Large intestine (tissue), 3 donors: Measurements from ENCODE around the gene C1orf159. TPM values are rescaled to one million over a fixed set of nuclear protein-coding genes. Genes with fewer than 3 reads are reported as not detected.
"Not testable (repeated sequence)": the region's sequence is repeated elsewhere in the genome, so short reads cannot be mapped to it uniquely, and the experiment has no call there.

Experiments
- DNase-seq, 2 donors: peaks; one replicate each; pipeline versions ENCODE4 v3.0.0 to v3.0.0-alpha.2; 2013
- H3K27ac ChIP-seq: one replicate; pipeline ENCODE4 v1.5.1; 2013; ENCODE audit warnings: low read length
- H3K27me3 ChIP-seq: 2 replicates; pipeline ENCODE4 v1.6.1; 2013; ENCODE audit warnings: low read length; ENCODE audit not compliant: control insufficient read depth, insufficient read depth
- H3K36me3 ChIP-seq: 2 replicates; pipeline ENCODE4 v1.6.1; 2013; ENCODE audit warnings: low read length; ENCODE audit not compliant: control insufficient read depth, insufficient read depth
- H3K4me1 ChIP-seq: one replicate; pipeline ENCODE4 v1.6.1; 2013; ENCODE audit warnings: low read length; ENCODE audit not compliant: control insufficient read depth, insufficient read depth
- H3K4me3 ChIP-seq: one replicate; pipeline ENCODE4 v1.5.1; 2013; ENCODE audit warnings: low read length
- H3K9me3 ChIP-seq: one replicate; pipeline ENCODE4 v1.6.1; 2013; ENCODE audit warnings: mild to moderate bottlenecking, low read depth, low read length, moderate library complexity; ENCODE audit not compliant: control insufficient read depth
- WGBS: methylation state at CpG from one replicate; pipeline ENCODE4 v1.1.5; 2013; ENCODE audit warnings: low lambda C conversion rate; ENCODE audit not compliant: insufficient coverage; 5-methylcytosine and 5-hydroxymethylcytosine counted together
- polyA plus RNA-seq: library from polyadenylated mRNA; unstranded; fragments of 120-200 nt; gene quantifications from one replicate; pipeline ENCODE4 v1.2.1, GENCODE V29; 2013

The C1orf159 gene
- polyA plus RNA-seq, 1 donor = 9.4 TPM

DNA sequence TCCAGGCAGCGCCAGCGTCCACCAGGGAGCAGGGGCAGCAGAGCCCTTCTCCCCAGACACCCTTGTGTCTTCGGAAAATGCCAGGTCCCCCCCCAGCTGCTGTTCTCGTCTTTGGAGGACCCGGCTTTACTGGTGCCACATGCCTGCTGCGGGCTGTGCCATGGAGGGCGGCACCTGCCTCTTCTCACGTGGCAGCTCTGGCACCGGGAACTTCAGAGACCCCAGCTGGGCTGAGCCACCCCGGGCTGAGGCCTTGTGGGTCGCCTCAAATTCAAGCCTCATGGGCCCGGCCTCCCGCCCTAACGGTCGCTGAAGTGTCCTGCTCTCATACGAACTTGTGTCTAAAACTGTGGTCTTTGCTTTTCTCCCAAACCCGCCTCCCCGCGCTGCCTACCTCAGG is 27.0 kb upstream of the C1orf159 start:
- Histone ChIP-seq H3K36me3 (no peaks in the 10 kb centered on the region), H3K4me3 (no peak overlapping the region), H3K27ac (no peak overlapping the region), H3K4me1 (peaks cover 29% of the 10 kb centered on the region), H3K27me3 (peaks cover 4% of the 10 kb centered on the region), H3K9me3 (peaks cover 6% of the 10 kb centered on the region)
- WGBS = no CpG with 5 or more reads among the region's 19 CpGs
- DNase-seq = no peak

DNA sequence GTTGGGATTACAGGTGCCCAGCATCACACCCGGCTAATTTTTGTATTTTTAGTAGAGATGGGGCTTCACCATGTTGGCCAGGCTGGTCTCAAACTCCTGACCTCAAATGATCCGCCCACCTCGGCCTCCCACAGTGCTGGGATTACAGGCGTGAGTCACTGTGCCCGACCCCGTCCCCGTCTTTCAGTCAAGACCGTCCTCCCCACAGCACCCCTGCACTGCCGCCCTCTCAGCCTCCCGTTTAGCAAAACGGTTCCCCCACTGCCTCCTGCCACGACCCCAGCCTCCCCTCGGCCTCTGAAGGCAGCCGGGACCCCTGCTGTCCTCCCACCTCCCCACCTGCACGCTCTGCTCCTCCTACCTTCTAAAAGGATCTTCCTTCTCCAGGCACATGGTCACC is 26.5 kb upstream of the C1orf159 start:
- not testable (repeated sequence) for H3K27me3 ChIP-seq, H3K4me3 ChIP-seq, DNase-seq, H3K36me3 ChIP-seq, H3K9me3 ChIP-seq, H3K27ac ChIP-seq
- no CpG with 5 or more reads among the region's 15 CpGs for WGBS
- H3K4me1 ChIP-seq = peaks cover 34% of the 10 kb centered on the region

DNA sequence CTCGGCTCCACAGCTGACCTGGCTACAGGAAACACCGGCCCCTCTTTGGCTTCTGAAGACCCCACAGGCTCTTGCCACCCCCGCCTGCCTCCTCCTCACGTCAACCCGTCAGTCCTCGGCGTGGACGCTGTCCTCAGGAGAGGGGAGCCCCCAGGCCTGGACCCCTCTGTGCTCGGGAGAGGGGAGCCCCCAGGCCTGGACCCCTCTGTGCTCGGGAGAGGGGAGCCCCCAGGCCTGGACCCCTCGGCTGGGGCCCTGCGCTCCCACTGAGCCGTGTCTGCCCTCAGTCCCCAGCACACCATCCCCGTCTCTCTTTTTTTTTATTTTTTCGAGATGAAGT is 26.0 kb upstream of the C1orf159 start:
- peaks cover 6% of the 10 kb centered on the region for H3K9me3 ChIP-seq
- H3K4me3 ChIP-seq = no peak overlapping the region
- DNase-seq = no peak
- peaks cover 4% of the 10 kb centered on the region for H3K27me3 ChIP-seq
- no peak overlapping the region for H3K27ac ChIP-seq
- H3K36me3 ChIP-seq = no peaks in the 10 kb centered on the region
- peaks cover 35% of the 10 kb centered on the region for H3K4me1 ChIP-seq
- WGBS = no CpG with 5 or more reads among the region's 15 CpGs

DNA sequence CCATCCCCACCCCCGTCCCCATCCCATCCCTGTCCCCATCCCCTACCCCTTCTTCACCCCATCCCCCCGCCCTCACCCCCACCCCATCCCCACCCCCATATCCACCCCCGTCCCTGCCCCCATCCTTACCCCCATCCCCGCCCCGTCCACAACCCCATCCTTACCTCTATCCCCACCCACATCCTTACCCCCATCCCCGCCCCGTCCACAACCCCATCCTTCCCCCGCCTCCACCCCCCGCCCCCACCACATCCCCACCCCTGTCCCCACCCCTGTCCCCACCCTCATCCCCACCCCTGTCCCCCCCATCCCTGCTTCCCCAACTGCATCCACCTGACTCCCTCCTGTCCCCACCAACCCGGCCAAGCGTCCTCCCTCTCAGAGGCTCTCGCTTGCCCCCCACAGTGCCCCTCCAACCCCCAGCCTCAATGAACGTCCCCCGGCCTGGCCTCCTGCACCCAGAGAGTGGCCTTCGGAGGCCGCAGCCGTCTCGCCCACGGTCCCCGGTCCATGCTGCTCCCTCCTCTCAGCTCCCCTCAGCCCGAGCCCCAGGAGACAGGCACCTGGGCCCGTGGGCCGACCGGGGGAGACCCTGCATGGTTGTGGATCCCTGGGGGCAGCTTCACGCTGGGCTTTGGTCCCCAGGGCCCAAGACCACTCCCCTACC is 25.5 kb upstream of the C1orf159 start:
- DNase-seq = no peak
- no peaks in the 10 kb centered on the region for H3K36me3 ChIP-seq
- H3K4me3 ChIP-seq = no peak overlapping the region
- WGBS = no CpG with 5 or more reads among the region's 25 CpGs
- peaks cover 36% of the 10 kb centered on the region for H3K4me1 ChIP-seq
- H3K27me3 ChIP-seq = peaks cover 7% of the 10 kb centered on the region
- no peak overlapping the region for H3K27ac ChIP-seq
- peaks cover 6% of the 10 kb centered on the region for H3K9me3 ChIP-seq

DNA sequence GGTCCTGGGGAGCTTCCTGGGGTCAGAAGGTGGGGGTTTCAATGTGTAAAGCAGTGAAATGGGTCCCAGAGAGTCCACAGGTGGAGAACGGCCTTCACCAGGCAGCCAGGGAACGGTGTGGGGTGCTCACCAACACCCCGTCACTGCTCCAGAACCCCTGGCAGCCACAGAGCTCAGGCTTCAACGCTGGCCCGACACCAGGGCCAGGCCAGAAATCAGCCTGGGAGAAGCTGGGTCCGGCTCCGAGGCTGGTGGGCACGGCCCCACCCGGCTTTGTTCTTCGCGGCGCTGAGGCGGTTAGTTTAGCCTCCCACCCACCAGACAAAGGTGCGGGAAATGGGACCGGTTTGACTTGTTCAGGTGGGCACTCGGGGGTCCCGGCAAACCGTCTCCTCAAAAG is 24.8 kb upstream of the C1orf159 start:
- H3K27ac ChIP-seq = no peak overlapping the region
- no peaks in the 10 kb centered on the region for H3K36me3 ChIP-seq
- no peak overlapping the region for H3K4me3 ChIP-seq
- H3K9me3 ChIP-seq = peaks cover 6% of the 10 kb centered on the region
- WGBS = no CpG with 5 or more reads among the region's 18 CpGs
- peaks cover 43% of the 10 kb centered on the region for H3K4me1 ChIP-seq
- DNase-seq = no peak
- peaks cover 7% of the 10 kb centered on the region for H3K27me3 ChIP-seq

DNA sequence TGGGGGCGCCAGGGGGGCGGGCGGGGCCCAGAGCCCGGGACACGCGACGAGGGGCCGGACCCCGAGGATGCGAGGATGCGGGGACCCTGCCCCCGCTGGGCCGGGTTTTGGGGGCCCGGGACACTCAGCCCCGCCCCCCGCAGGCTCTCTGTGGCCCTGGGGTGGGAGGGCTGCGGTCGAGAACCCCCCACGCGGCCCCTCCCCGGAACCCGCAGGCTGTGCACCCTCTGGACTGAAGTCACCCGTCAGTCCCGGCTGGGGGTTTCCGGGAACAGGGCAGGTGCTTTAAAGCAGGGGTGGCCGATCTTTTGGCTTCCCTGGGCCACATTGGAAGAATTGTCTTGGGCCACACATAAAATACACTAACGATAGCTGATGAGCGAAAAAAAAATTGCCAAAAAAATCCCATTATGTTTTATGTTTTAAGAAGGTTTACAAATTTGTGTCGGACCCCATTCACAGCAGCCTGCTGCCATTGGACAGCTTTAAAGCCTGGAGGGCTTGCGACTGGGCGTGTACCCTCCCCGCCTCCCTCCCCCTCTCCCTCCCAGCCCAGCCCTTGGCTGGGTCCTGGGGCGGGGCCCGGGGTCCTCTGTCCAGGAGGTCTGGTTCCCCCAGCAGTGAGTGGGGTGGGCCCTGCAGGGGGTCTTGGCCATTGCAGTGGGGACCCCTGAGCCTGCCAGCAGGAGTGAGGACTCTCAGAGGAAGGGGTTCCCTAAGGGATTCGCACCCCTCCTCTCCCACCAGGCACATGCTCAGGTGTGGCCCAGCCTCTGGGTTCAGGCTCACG is 21.6 kb upstream of the C1orf159 start:
- Histone ChIP-seq H3K27me3 (peaks cover 7% of the 10 kb centered on the region), H3K9me3 (no peaks in the 10 kb centered on the region), H3K27ac (peak overlapping the region; percentile 80), H3K36me3 (no peaks in the 10 kb centered on the region), H3K4me1 (peaks cover 19% of the 10 kb centered on the region), H3K4me3 (peak overlapping the region; percentile 38)
- DNase-seq = peak in 1 of 2 donors; percentile 61
- WGBS = no CpG with 5 or more reads among the region's 36 CpGs

DNA sequence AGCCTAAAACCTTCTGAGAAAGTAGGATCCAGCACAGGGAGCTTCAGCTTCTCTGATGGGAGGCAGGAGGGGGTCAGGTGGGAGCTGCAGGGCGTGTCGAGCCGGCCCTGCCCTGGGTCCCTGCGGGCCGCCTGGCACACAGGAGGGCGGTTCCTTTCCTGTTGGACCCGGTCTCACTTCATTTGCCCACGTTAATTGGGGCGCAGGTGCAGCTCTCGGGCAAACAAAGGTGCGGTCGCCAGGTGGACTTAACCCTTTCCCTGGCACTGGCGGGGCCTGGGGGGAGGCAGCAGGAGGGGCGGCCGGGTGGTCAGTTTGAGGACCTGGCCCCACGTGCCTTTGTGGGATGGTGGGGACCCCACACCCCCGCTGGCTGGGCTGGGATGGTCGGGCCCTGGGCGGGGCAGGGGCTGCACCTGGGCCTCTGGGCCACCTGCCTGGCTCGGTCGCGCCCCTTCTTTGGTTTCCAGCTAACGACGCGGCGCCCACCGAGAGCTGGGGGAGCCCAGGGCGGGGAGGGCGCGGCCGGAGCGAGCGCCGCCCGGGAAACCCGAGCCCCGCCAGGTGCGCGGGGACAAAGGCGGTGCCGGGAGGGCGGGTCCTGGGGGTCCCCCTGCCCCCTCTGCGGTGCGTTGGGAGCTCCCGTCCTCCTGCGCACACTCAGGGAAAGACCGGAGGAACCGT is 20.8 kb upstream of the C1orf159 start:
- peak overlapping the region; percentile 80 for H3K27ac ChIP-seq
- no CpG with 5 or more reads among the region's 48 CpGs for WGBS
- H3K9me3 ChIP-seq = no peaks in the 10 kb centered on the region
- peak; percentile 84 to 93 for DNase-seq
- H3K4me1 ChIP-seq = peaks cover 22% of the 10 kb centered on the region
- no peaks in the 10 kb centered on the region for H3K36me3 ChIP-seq
- H3K27me3 ChIP-seq = peaks cover 7% of the 10 kb centered on the region
- peak overlapping the region; percentile 21 for H3K4me3 ChIP-seq

DNA sequence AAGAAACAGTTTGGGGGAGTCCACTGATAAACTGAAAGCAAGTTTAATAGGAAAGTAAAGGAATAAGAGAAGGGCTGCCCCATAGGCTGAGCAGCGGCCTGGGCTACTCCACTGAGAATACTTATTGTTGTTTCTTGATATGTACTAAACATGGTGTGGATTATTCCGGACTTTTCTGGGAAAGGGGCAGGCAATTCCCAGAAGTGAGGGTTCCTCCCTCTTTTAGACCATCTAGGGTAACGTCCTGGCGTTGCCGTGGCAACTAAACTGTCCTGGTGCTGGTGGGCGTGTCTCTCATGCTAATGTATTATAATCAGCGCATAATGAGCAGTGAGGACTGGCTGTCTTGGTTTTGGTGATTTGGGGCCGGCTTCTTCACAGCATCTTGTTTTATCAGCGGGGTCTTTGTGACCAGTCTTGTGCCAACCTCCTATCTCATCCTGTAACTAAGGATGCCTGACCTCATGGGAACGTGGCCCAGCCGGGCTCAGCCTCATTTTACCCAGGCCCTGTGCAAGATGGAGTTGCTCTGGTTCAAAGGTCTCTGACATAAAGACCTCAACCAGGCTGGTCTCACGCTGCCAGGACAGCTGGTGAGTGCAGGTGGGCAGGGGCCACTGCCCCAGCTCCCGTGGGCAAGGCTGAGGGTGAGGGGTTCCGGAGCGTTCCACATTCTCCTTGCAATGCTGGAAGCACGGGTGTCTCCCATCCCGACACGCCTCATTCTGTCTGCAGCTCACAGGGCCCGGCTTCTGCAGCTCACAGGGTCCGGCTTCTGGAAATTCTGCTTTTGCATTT is 19.6 kb upstream of the C1orf159 start:
- no CpG with 5 or more reads among the region's 20 CpGs for whole genome bisulfite sequencing

DNA sequence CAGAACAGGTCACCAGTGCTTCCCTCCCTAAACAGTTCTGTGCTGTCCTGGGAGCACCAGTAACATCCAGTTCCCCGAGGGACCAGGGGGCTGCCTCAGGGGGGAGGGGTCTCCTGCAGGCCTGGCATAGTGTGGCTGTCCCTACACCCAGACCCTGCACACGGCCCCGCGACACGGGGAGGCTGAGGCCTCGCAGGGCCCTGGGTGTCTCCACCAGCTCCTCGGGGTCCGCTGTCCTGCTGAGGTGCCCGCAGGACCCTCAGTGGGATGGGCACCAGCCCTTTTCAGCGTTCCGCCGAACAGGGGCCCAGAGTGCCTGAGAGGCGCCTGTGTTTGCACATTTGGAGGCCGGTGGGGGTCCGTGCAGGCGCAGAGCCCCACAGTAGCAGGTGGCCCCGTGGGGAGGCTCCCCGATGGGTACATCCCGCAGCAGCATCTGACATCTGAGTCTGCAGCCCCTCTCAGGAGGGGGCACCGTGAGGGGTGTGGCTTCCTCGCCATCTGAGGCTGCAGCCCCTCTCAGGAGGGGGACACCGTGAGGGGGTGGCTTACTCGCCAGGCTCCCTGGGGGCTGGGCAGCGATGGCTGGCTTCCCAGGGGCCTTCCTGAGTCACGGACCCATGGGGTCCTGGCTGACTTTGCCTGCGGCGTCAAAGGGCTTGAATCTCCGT is 18.5 kb upstream of the C1orf159 start:
- WGBS = no CpG with 5 or more reads among the region's 28 CpGs
- Histone ChIP-seq H3K27me3 (peaks cover 4% of the 10 kb centered on the region), H3K4me3 (no peak overlapping the region), H3K9me3 (no peaks in the 10 kb centered on the region), H3K36me3 (no peaks in the 10 kb centered on the region), H3K27ac (no peak overlapping the region), H3K4me1 (peaks cover 40% of the 10 kb centered on the region)
- no peak for DNase-seq

More for the DNA sequence above, 19.6 kb upstream of the C1orf159 start:
- H3K4me3 ChIP-seq = no peak overlapping the region
- DNase-seq = no peak
- no peaks in the 10 kb centered on the region for H3K36me3 ChIP-seq
- no peaks in the 10 kb centered on the region for H3K9me3 ChIP-seq
- H3K27ac ChIP-seq = peak overlapping the region; percentile 80
- H3K4me1 ChIP-seq = peaks cover 28% of the 10 kb centered on the region
- peaks cover 5% of the 10 kb centered on the region for H3K27me3 ChIP-seq
